GM19395 (cell line): ENCODE measurements around the gene NOP53.
"Not testable (repeated sequence)": the region's sequence is repeated elsewhere in the genome, so short reads cannot be mapped to it uniquely, and the experiment has no call there.

ENCODE experiments used
- ATAC-seq: cut with Tn5 transposase; IDR thresholded peaks from one replicate; pipeline ENCODE4 v1.9.1; 2021; ENCODE audit warnings: mild to moderate bottlenecking, moderate library complexity; ENCODE audit not compliant: unreplicated experiment

The NOP53 gene

GRCh38 chr19:47716270-47716937, 28.9 kb upstream of the NOP53 start:
- ATAC-seq, result no peak

DNA sequence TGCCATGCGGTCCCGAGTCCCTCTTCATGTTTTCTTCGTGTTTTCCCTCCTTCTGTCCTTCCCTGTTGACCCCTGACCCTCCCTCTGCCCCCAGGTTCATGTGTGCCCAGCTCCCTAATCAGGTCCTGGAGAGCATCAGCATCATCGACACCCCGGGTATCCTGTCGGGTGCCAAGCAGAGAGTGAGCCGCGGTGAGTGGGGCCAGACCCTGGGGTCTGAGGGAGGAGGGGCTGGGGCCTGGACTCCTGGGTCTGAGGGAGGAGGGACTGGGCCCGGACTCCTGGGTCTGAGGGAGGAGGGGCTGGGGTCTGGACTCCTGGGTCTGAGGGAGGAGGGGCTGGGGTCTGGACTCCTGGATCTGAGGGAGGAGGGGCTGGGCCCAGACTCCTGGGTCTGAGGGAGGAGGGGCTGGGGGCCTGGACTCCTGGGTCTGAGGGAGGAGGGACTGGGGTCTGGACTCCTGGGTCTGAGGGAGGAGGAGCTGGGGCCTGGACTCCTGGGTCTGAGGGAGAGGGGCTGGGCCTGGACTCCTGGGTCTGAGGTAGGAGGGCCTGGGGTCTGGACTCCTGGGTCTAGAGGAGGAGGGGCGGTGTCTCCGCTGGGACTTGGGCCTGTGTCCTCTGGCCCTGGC, 26.8 kb upstream of the NOP53 start:
- not testable (repeated sequence) for ATAC-seq

- no peak for ATAC-seq
Measured at GRCh38 chr19:47719047-47719859, 26.1 kb upstream of the NOP53 start.

GRCh38 chr19:47720669-47721422, 24.5 kb upstream of the NOP53 start:
- no peak for ATAC-seq

- no peak for ATAC-seq
Measured at GRCh38 chr19:47723581-47723940, 21.8 kb upstream of the NOP53 start.

DNA sequence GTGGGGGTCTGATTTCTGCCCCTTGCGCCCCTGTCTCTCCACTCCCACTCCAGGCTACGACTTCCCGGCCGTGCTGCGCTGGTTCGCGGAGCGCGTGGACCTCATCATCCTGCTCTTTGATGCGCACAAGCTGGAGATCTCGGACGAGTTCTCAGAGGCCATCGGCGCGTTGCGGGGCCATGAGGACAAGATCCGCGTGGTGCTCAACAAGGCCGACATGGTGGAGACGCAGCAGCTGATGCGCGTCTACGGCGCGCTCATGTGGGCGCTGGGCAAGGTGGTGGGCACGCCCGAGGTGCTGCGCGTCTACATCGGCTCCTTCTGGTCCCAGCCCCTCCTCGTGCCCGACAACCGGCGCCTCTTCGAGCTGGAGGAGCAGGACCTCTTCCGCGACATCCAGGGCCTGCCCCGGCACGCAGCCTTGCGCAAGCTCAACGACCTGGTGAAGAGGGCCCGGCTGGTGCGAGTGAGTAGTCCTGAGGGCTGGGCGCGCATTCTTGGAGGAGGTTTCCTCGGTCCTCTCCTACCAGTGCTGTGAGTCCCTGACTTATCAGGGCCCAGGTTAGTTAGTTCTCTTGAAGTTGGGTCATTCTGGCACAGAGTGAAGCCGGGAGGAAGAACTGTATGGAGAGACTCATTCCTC, 19.5 kb upstream of the NOP53 start:
- no peak for ATAC-seq

- no peak for ATAC-seq
Measured at GRCh38 chr19:47726467-47726866, 18.9 kb upstream of the NOP53 start.

GRCh38 chr19:47728295-47728694, 17.1 kb upstream of the NOP53 start:
- ATAC-seq, result not testable (repeated sequence)

- no peak for ATAC-seq
Measured at GRCh38 chr19:47729468-47729798, 15.9 kb upstream of the NOP53 start.

GRCh38 chr19:47729799-47730520, 15.4 kb upstream of the NOP53 start:
- no peak for ATAC-seq

GRCh38 chr19:47730521-47730889, 14.8 kb upstream of the NOP53 start:
- no peak for ATAC-seq

DNA sequence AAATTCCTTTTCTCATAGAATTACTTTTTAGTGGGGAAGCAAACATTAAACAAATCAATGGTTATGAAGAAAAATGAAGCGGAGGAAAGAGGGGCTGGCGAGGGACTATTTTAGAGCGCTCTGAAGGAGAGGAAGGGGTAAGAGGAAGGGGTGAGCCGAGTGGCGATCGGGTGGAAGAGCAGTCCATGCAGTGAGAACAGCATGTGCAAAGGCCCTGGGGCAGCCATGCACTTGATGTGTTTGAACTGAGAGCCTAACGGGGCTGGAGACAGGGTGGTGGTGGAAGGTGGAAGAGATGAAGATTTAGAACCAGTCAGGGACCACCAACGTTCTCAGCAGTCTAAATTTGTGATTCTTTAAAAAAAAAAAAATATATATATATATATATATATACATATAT, 14.4 kb upstream of the NOP53 start:
- ATAC-seq, result no peak

DNA sequence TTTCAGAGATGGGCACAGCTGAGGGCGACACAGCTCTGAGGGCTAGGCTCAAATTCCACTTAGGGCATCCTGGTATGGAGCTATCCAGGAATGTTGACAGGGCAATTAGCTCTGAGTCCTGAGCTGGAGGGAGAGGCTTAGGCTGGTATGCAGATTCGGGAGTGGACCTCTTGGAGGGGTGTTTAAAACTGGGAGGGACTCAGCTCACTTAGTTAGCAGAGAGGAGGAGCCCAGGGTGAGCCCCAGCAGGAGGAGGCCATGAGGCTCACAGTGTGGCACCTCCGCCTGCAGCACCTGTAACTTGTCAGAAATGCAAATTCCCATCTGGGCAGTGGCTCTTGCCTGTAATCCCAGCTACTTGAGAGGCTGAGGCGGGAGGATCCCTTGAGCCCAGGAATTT, 10.2 kb upstream of the NOP53 start:
- no peak for ATAC-seq

GRCh38 chr19:47740866-47741519, 4.4 kb upstream of the NOP53 start:
- ATAC-seq, result no peak

GRCh38 chr19:47741544-47742140, 3.7 kb upstream of the NOP53 start:
- no peak for ATAC-seq

DNA sequence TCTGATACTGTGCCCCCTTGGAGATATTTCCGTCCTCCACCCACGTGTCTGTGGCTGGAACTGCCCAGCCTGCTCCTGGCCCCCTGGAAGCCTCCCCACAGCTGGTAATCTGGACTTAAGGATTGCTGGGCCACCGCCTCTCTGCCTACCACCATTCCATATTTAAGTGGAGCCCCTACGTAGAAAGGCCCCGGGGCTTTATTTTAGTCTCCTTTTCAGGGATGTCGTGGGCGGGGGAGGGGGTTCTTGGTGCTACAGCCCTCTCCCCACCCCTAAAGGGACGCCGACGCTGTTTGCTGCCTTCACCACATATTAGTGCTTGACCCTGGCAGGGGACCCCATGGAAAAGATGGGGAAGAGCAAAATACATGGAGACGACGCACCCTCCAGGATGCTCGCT, 2.7 kb upstream of the NOP53 start:
- ATAC-seq, result no peak

GRCh38 chr19:47746129-47746528, 783 bp downstream of the NOP53 start:
- ATAC-seq, result not testable (repeated sequence)

DNA sequence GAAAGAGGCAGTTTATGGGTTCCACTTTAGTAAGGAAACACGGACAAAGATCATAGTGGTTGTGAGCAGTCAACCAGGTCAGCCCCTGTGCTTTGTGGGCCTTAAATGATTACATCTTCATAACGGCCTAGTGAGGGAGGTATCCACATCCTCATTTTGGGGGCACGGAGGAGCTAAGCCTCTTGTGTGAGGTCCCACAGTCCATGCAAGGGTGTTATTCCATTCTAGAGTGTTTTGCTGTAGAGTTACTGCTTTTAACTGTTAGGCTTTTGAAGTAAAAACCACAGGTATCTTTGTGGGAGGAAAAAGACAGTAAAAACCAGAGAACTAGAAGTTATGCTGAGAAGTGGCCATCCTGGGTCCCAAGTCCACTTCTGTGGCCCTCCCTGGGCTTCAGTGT, 4.0 kb downstream of the NOP53 start:
- no peak for ATAC-seq

- ATAC-seq, result no peak
Measured at GRCh38 chr19:47750752-47751151, 5.4 kb downstream of the NOP53 start.
